ENCODE measurements around the gene C1orf87. TPM values are rescaled to one million over a fixed set of nuclear protein-coding genes. Genes with fewer than 3 reads are reported as not detected.
A peak's percentile ranks its signal among the peaks of the same experiment; 100 is the strongest.

C1orf87 gene
- not detected in 2 replicates for total RNA-seq (2014; rRNA removed; shearing (Covaris generic))

- H3K36me3 ChIP-seq (replicated peaks; ENCODE audit: control insufficient read depth, insufficient read depth, low read length), result no peaks in the 10 kb centered on the region
- DNase-seq, result peak; percentile 72
- H3K4me3 ChIP-seq (ENCODE audit: insufficient read depth, low read depth, low read length), result peak within 1 kb of the TSS; percentile 41
- peaks cover 20% of the 10 kb centered on the region; the same call in 1 of the 2 replicates for H3K27me3 ChIP-seq (ENCODE audit: control insufficient read depth, insufficient read depth, low read length)
Observed at GRCh38 chr1:60073605-60074278, at the start of gene C1orf87. Gene C1orf87 (minus strand): TSS chr1:60073770. CDS start chr1:60072643, 1,127 bp downstream.

DNA sequence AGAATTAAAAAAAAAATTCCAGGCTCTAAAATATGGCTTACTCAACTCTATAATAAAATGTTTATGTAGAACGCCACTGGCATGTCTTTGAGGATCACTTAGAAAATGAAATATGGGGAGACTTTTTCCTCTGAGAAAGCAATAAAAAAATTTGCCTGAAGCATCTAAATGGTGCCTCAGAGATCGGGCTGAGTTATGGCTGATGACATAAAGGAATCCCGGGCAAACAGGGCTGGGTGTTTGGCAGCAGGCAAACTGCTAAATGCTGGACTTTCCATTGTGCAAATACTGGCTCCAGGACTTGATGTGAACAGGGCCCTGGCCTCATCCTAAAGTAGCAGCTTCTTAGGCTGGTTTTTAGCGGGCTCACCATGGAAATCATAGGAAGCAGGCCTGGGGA lies 44.5 kb upstream of the C1orf87 start:
- H3K27me3 ChIP-seq (ENCODE audit: control insufficient read depth, insufficient read depth, low read length), result no peaks in the 10 kb centered on the region
- no peak overlapping the region for H3K4me3 ChIP-seq (ENCODE audit: insufficient read depth, low read depth, low read length)
- H3K36me3 ChIP-seq (replicated peaks; ENCODE audit: control insufficient read depth, insufficient read depth, low read length), result no peaks in the 10 kb centered on the region
- DNase-seq, result no peak

DNA sequence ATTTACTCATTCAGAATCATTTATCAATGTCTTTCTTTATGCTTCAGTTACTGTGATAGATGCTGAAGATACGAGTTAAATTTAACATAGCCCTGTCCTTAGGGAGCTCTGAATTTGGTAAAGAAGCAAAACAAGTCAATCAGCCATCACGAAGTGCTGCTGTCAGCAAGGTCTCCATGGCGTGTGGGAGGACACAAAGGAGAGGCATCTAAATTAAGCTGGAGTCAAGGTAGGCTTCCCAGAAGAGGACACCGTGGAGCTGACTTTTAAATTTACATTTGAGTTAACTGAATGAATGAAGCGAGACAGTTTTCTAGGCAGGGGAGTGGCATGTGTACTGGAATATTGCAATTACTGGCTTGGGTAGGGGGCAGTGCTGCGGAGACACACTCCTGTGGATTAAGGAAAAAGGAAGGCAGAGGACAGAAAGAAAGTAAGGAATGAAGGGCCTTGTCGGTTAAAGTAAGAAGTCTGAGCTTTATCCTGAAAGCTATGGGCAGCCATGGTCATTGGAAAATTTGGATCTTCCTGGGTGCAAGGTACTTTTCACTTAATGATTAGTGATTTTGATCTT lies 41.3 kb upstream of the C1orf87 start:
- Histone ChIP-seq H3K27me3 (ENCODE audit: control insufficient read depth, insufficient read depth, low read length) (no peaks in the 10 kb centered on the region), H3K36me3 (replicated peaks; ENCODE audit: control insufficient read depth, insufficient read depth, low read length) (no peaks in the 10 kb centered on the region), H3K4me3 (ENCODE audit: insufficient read depth, low read depth, low read length) (no peak overlapping the region)
- peak; percentile 5 for DNase-seq

- Histone ChIP-seq H3K36me3 (replicated peaks; ENCODE audit: control insufficient read depth, insufficient read depth, low read length) (no peaks in the 10 kb centered on the region), H3K4me3 (ENCODE audit: insufficient read depth, low read depth, low read length) (no peak overlapping the region), H3K27me3 (ENCODE audit: control insufficient read depth, insufficient read depth, low read length) (no peaks in the 10 kb centered on the region)
- DNase-seq, result no peak
Observed at GRCh38 chr1:60113596-60113995, 40.0 kb upstream of the C1orf87 start.

- DNase-seq, result no peak
- H3K27me3 ChIP-seq (ENCODE audit: control insufficient read depth, insufficient read depth, low read length), result no peaks in the 10 kb centered on the region
Observed at GRCh38 chr1:60113028-60113427, 39.5 kb upstream of the C1orf87 start.

GRCh38 chr1:60111716-60112115 lies 38.1 kb upstream of the C1orf87 start:
- DNase-seq, result no peak
- no peaks in the 10 kb centered on the region for H3K27me3 ChIP-seq (ENCODE audit: control insufficient read depth, insufficient read depth, low read length)
- H3K36me3 ChIP-seq (replicated peaks; ENCODE audit: control insufficient read depth, insufficient read depth, low read length), result no peaks in the 10 kb centered on the region
- no peak overlapping the region for H3K4me3 ChIP-seq (ENCODE audit: insufficient read depth, low read depth, low read length)

More at GRCh38 chr1:60113028-60113427, 39.5 kb upstream of the C1orf87 start:
- no peaks in the 10 kb centered on the region for H3K36me3 ChIP-seq (replicated peaks; ENCODE audit: control insufficient read depth, insufficient read depth, low read length)
- no peak overlapping the region for H3K4me3 ChIP-seq (ENCODE audit: insufficient read depth, low read depth, low read length)

DNA sequence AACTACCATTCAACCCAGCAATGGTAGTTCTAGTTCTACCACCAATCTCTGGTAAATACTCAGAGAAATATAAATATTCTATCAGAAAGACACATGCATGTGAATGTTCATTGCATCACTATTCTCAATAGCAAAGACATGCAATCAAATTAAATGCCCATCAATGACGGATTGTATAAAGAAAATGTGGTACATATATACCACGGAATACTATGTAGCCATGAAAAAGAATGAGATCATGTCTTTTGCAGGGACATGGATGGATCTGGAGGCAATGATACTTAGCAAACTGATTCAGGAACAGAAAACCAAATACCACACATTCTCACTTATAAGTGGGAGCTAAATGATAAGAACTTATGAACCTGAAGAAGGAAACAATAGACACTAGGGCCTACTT lies 37.5 kb upstream of the C1orf87 start:
- no peak overlapping the region for H3K4me3 ChIP-seq (ENCODE audit: insufficient read depth, low read depth, low read length)
- DNase-seq, result no peak
- no peaks in the 10 kb centered on the region for H3K36me3 ChIP-seq (replicated peaks; ENCODE audit: control insufficient read depth, insufficient read depth, low read length)
- no peaks in the 10 kb centered on the region for H3K27me3 ChIP-seq (ENCODE audit: control insufficient read depth, insufficient read depth, low read length)

GRCh38 chr1:60108196-60108595 lies 34.6 kb upstream of the C1orf87 start:
- no peaks in the 10 kb centered on the region for H3K36me3 ChIP-seq (replicated peaks; ENCODE audit: control insufficient read depth, insufficient read depth, low read length)
- H3K4me3 ChIP-seq (ENCODE audit: insufficient read depth, low read depth, low read length), result no peak overlapping the region
- no peak for DNase-seq
- no peaks in the 10 kb centered on the region for H3K27me3 ChIP-seq (ENCODE audit: control insufficient read depth, insufficient read depth, low read length)

DNA sequence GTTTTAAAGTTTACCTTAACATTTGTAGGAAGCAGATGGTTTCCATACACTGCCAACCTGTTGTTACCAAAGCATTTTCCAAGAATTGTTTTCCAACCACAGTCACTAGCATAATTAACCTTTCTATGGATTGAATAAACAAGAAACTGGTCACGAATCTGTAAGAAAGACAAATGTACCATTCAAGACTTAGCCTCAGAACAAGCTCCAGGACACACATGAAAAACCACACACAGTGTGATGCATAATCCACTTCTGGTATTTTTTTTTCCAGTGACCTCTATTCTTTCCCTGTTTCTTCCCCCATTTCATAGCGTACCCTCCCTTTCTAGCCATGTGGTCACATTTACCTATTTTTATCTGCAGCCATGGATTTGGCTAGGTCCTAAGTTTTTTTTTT lies 29.6 kb upstream of the C1orf87 start:
- H3K27me3 ChIP-seq (ENCODE audit: control insufficient read depth, insufficient read depth, low read length), result no peaks in the 10 kb centered on the region
- no peak overlapping the region for H3K4me3 ChIP-seq (ENCODE audit: insufficient read depth, low read depth, low read length)
- no peak for DNase-seq
- H3K36me3 ChIP-seq (replicated peaks; ENCODE audit: control insufficient read depth, insufficient read depth, low read length), result no peaks in the 10 kb centered on the region

GRCh38 chr1:60102267-60103061 lies 28.9 kb upstream of the C1orf87 start:
- H3K4me3 ChIP-seq (ENCODE audit: insufficient read depth, low read depth, low read length), result no peak overlapping the region
- no peaks in the 10 kb centered on the region for H3K36me3 ChIP-seq (replicated peaks; ENCODE audit: control insufficient read depth, insufficient read depth, low read length)
- no peak for DNase-seq
- no peaks in the 10 kb centered on the region for H3K27me3 ChIP-seq (ENCODE audit: control insufficient read depth, insufficient read depth, low read length)

GRCh38 chr1:60101516-60101915 lies 27.9 kb upstream of the C1orf87 start:
- no peaks in the 10 kb centered on the region for H3K36me3 ChIP-seq (replicated peaks; ENCODE audit: control insufficient read depth, insufficient read depth, low read length)
- H3K27me3 ChIP-seq (ENCODE audit: control insufficient read depth, insufficient read depth, low read length), result no peaks in the 10 kb centered on the region
- no peak for DNase-seq
- H3K4me3 ChIP-seq (ENCODE audit: insufficient read depth, low read depth, low read length), result no peak overlapping the region

- no peaks in the 10 kb centered on the region for H3K36me3 ChIP-seq (replicated peaks; ENCODE audit: control insufficient read depth, insufficient read depth, low read length)
- H3K27me3 ChIP-seq (ENCODE audit: control insufficient read depth, insufficient read depth, low read length), result no peaks in the 10 kb centered on the region
- H3K4me3 ChIP-seq (ENCODE audit: insufficient read depth, low read depth, low read length), result no peak overlapping the region
- no peak for DNase-seq
Observed at GRCh38 chr1:60091195-60091715, 17.7 kb upstream of the C1orf87 start.

GRCh38 chr1:60090655-60091054 lies 17.1 kb upstream of the C1orf87 start:
- no peaks in the 10 kb centered on the region for H3K27me3 ChIP-seq (ENCODE audit: control insufficient read depth, insufficient read depth, low read length)
- H3K36me3 ChIP-seq (replicated peaks; ENCODE audit: control insufficient read depth, insufficient read depth, low read length), result no peaks in the 10 kb centered on the region
- no peak for DNase-seq
- H3K4me3 ChIP-seq (ENCODE audit: insufficient read depth, low read depth, low read length), result no peak overlapping the region

GRCh38 chr1:60088620-60089155 lies 15.1 kb upstream of the C1orf87 start:
- no peaks in the 10 kb centered on the region for H3K27me3 ChIP-seq (ENCODE audit: control insufficient read depth, insufficient read depth, low read length)
- no peak overlapping the region for H3K4me3 ChIP-seq (ENCODE audit: insufficient read depth, low read depth, low read length)
- DNase-seq, result no peak
- H3K36me3 ChIP-seq (replicated peaks; ENCODE audit: control insufficient read depth, insufficient read depth, low read length), result no peaks in the 10 kb centered on the region

Data from H7 (cell line).